ENCODE results near the gene ATE1. TPM values are rescaled to one million over a fixed set of nuclear protein-coding genes. Genes with fewer than 3 reads are reported as not detected.
"Not testable (repeated sequence)": the region's sequence is repeated elsewhere in the genome, so short reads cannot be mapped to it uniquely, and the experiment has no call there.

The ATE1 gene
- total RNA-seq, 1 donor from 2014 or later = 25.8 TPM

- intact Hi-C loops (cut with micrococcal nuclease) = no loop called here
Measured at GRCh38 chr10:121834757-121835156, 93.1 kb downstream of the ATE1 start.

- intact Hi-C loops (cut with micrococcal nuclease) = no loop called here
Measured at GRCh38 chr10:121833387-121833786, 94.4 kb downstream of the ATE1 start.

GRCh38 chr10:121832647-121833046 is 95.2 kb downstream of the ATE1 start:
- intact Hi-C loops (cut with micrococcal nuclease) = no loop called here

- intact Hi-C loops (cut with micrococcal nuclease) = no loop called here
Measured at GRCh38 chr10:121831777-121832176, 96.1 kb downstream of the ATE1 start.

DNA sequence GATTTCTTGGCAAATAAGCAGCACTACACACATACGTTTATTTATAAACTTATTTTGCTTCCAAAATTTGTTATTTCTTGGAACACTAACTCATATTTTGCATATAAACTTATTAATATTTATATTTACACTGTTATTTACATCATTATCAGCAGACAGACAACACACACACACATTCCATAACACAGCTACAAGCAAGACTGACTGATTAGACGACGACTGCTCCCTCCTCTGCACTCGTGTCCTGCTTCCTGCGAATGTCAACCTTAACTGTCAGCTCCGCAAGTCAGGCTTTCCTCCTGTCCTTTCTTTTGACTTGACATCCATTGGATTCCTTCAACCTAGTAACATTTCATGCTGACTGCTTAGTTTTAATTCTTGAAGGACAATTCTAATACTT is 96.6 kb downstream of the ATE1 start:
- intact Hi-C loops (cut with micrococcal nuclease) = no loop called here

DNA sequence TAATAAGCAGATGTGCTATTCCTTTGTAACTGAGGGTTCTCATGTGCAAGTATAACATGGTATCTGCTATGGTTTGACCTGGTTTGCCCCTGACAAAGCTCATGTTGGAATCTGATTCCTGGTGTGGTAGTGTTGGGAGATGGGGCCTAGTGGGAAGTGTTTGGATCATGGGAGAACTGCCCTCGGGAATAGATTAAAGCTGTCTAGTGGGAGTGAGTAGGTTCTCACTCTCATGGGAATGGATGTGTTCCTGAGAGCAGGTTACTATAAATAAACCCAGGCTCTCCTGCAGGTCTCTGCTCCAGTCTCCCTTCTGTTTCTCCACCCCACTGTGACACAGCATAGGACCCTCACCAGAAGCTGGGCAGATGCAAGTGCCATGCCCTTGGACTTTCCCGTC is 97.7 kb downstream of the ATE1 start:
- intact Hi-C loops (cut with micrococcal nuclease) = no loop called here

- intact Hi-C loops (cut with micrococcal nuclease) = no loop called here
Measured at GRCh38 chr10:121828045-121828444, 99.8 kb downstream of the ATE1 start.

GRCh38 chr10:121826773-121827172 is 101.1 kb downstream of the ATE1 start:
- intact Hi-C loops (cut with micrococcal nuclease) = not testable (repeated sequence)

DNA sequence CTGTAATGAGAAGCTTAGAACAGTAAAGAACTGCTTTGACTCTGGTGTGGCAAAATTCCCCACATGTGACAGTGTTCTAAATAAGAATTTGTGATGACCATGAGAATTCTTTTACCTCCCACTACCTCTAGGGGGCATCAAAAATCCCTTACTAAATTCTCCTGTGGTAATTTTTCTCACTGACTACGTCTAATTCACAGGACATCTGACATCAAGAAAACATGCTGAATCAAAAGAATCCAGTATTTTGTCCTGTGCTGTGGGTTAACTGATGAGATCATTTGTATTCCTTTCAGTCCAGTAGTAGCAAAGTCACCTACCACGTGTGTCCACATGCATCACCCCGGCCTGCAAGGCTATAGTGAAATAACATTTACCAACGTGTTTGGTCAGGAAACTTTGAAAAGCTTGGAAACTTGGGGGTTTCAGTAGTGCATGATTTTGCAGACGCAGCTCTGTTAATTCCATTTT is 103.8 kb downstream of the ATE1 start:
- intact Hi-C loops (cut with micrococcal nuclease) = loop anchor here (1.0 kb wide), 1 partner anchor 63 kb away; no protein-coding TSS in a partner anchor

- intact Hi-C loops (cut with micrococcal nuclease) = no loop called here
Measured at GRCh38 chr10:121822724-121823123, 105.1 kb downstream of the ATE1 start.

GRCh38 chr10:121822180-121822579 is 105.7 kb downstream of the ATE1 start:
- intact Hi-C loops (cut with micrococcal nuclease) = no loop called here

GRCh38 chr10:121819049-121819448 is 108.8 kb downstream of the ATE1 start:
- intact Hi-C loops (cut with micrococcal nuclease) = no loop called here

DNA sequence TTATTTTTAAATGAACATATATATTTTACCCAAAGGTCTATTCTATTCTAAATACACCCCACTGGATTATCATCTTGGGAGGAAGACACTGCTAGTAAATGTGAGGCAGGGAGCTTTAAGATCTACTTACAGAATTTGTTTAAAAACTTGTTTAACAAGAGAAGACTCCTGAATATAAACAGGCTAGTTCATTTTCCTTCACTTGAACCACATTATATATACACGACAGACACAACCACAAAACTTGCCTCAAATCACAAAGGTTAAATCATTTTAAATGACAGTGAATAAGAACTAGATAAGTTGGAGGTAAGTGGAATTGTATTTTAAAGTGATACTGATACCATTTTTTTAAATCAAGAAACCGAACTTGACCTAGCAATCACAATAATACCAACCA is 109.2 kb downstream of the ATE1 start:
- intact Hi-C loops (cut with micrococcal nuclease) = no loop called here

- intact Hi-C loops (cut with micrococcal nuclease) = no loop called here
Measured at GRCh38 chr10:121816197-121816596, 111.6 kb downstream of the ATE1 start.

GRCh38 chr10:121813857-121814256 is 114.0 kb downstream of the ATE1 start:
- intact Hi-C loops (cut with micrococcal nuclease) = no loop called here

DNA sequence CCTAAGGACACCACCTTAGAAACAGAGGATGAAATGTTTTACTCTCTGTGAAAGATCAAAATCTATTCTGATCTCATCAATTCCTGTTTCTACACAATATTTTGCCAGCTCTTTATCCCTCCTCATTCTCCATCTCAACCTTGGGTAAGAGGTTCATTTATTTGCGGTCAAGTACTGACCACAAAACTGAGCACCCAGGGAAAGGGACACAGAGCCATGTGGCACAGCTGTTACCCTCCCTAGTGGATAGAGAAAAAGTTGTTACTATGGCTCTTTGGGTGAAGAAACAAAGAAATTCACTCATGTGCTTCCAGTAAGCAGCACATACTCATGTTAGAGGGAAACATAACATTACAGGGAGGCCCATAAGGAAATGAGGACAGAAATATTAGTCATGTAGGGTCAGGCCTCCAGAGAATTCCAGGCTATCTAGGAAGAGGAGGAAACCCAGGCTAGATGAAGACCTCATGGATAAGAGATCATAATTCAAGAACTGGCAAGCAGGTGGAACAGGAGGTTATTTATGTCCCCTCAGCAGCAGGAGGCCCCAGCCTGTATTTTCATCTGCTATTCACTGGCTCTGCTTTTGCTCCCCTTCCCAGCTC is 114.5 kb downstream of the ATE1 start:
- intact Hi-C loops (cut with micrococcal nuclease) = no loop called here

DNA sequence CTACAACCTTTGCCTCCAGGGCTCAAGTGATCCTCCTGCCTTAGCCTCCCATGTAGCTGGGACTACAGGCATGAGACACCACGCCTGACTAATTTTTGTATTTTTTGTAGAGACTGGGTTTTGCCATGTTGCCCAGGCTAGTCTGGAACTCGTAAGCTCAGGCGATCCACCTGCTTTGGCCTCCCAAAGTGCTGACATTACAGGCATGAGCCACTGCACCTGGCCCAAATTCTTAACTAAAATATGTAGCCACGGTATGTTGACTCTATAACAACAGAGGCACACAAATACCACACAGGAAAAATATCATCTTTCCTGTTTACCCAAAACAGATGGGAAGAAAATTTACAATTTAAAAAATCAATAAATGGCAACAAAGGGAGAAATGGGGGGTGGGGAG is 115.8 kb downstream of the ATE1 start:
- intact Hi-C loops (cut with micrococcal nuclease) = no loop called here

GRCh38 chr10:121811386-121811785 is 116.4 kb downstream of the ATE1 start:
- intact Hi-C loops (cut with micrococcal nuclease) = no loop called here

GRCh38 chr10:121808835-121809234 is 119.0 kb downstream of the ATE1 start:
- intact Hi-C loops (cut with micrococcal nuclease) = no loop called here

DNA sequence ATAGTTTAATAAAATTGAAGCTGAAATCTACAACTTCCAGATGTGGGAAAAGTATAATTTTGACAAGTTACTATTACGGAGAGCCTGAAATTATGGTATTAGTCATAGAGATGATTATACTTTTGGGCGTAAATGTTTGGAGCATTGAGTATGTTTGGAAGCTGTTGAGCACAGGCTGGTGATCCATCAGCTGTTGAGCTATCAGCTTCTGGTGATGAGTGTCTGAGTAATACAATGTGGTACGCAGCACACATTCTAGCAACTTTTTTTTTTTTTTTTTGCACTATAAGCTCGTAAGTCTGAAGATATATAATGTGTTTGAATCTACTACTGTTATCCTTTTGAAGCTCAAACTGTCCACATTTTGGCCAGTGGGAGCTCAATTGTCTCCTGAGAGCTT is 123.4 kb downstream of the ATE1 start:
- intact Hi-C loops (cut with micrococcal nuclease) = no loop called here

DNA sequence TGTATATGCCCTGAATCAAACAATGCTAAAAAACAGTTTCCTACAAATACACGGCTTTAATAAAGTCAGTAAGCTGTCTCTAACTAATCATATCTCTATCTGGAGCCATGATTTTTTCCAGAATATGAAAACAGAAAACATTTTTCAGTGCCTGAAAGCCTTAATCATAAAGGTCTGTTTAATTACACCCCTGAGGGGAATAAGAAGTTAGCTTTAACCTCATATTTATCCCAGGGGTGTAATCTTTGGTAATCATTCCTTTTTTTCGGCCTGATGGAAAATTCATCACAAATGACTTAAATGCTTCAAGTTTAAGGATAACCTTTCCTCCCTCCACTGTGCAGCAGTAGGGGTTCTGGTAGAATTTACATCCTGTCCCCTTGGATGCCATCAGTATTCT is 124.2 kb downstream of the ATE1 start:
- intact Hi-C loops (cut with micrococcal nuclease) = no loop called here

DNA sequence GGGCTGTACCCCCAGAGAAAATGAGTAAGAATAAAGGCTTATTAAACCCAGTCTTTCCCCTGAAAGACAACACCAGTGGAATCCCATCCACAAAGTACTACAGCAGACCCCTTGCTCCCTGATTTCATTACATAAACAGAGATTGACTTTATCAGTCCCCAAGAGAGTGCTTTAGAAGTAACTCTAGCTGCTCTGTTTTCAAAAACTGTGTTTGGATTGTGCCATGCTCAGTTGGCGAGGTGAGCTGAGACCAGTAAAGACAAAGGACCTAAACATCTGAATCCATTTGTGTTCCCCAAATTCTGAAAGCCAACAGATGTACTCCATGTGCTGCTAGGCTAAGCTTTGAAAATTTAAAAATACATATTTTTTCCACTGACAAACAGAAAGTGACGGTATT is 127.0 kb downstream of the ATE1 start:
- intact Hi-C loops (cut with micrococcal nuclease) = no loop called here

DNA sequence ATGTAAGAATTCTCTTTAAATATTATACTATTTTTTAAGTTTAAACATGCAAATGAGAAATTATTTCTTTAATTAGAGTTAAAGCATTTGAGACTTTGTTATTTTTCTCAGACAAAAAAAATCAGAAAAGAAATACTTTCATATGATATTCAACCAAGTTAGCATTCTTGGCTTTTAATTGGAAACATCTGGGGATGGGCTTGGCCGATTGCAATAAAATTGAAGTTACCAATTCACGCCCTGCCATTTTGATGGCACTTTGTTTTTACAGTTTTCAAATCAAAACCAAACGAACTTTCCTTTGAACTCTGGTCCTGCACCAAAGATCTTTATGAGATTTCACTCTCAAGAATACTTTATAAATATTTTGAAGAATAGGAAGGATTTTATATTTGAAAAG is 127.7 kb downstream of the ATE1 start:
- intact Hi-C loops (cut with micrococcal nuclease) = no loop called here

DNA sequence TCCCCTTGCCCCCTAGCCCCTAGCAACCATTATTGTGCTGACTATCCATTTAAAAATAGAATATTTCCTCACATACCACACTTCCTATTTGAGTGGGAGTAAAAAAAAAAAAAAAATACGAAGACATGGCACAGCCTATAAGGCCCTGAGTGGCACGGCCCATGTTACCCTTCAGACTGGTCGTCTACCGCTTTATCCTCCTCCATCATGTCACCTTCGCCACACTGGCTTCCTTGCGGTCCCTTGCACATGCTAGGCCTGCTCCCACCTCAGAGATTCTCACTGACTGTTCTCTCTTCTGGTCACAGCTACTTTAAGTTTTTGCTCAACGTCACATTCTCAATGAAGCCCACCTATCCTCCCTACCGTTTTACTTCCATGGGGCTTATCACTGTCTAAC is 130.3 kb downstream of the ATE1 start:
- intact Hi-C loops (cut with micrococcal nuclease) = no loop called here
